Osteocyte (in vitro differentiated cells): Measurements from ENCODE around the gene BICRAL. TPM values are rescaled to one million over a fixed set of nuclear protein-coding genes. Genes with fewer than 3 reads are reported as not detected.

Experiments used
- DNase-seq: peaks from one replicate; pipeline ENCODE4 v3.0.0; 2021; ENCODE audit warnings: mixed read lengths; ENCODE audit not compliant: unreplicated experiment; ENCODE audit errors: extremely low spot score
- H3K27ac Mint-ChIP-seq: one replicate; pipeline ENCODE4 v1.8.0; 2021; ENCODE audit warnings: mild to moderate bottlenecking, mixed read lengths; ENCODE audit not compliant: unreplicated experiment
- H3K27me3 Mint-ChIP-seq: one replicate; pipeline ENCODE4 v1.8.0; 2021; ENCODE audit warnings: mixed read lengths; ENCODE audit not compliant: unreplicated experiment
- H3K36me3 Mint-ChIP-seq: one replicate; pipeline ENCODE4 v1.8.0; 2021; ENCODE audit warnings: mixed read lengths; ENCODE audit not compliant: unreplicated experiment
- H3K4me1 Mint-ChIP-seq: one replicate; pipeline ENCODE4 v1.8.0; 2021; ENCODE audit warnings: mixed read lengths; ENCODE audit not compliant: unreplicated experiment
- H3K4me3 Mint-ChIP-seq: one replicate; pipeline ENCODE4 v1.8.0; 2021; ENCODE audit warnings: mild to moderate bottlenecking, moderate library complexity, mixed read lengths; ENCODE audit not compliant: unreplicated experiment
- H3K9me3 Mint-ChIP-seq: one replicate; pipeline ENCODE4 v1.8.0; 2021; ENCODE audit warnings: mixed read lengths; ENCODE audit not compliant: unreplicated experiment
- total RNA-seq: library from RNA; stranded (reverse); gene quantifications from 2 replicates; pipeline ENCODE4 v1.2.1, GENCODE V29; 2021
- TF ChIP-seq, protein P1 (sequence below): fragments of 200-600 bp; sonication (generic); IDR thresholded peaks from 2 replicates; pipeline ENCODE4 v1.5.0; 2021; ENCODE audit warnings: antibody characterized with exemption, mild to moderate bottlenecking, moderate library complexity

BICRAL gene
- total RNA-seq, 1 donor from 2014 or later, result 12.7 TPM

DNA sequence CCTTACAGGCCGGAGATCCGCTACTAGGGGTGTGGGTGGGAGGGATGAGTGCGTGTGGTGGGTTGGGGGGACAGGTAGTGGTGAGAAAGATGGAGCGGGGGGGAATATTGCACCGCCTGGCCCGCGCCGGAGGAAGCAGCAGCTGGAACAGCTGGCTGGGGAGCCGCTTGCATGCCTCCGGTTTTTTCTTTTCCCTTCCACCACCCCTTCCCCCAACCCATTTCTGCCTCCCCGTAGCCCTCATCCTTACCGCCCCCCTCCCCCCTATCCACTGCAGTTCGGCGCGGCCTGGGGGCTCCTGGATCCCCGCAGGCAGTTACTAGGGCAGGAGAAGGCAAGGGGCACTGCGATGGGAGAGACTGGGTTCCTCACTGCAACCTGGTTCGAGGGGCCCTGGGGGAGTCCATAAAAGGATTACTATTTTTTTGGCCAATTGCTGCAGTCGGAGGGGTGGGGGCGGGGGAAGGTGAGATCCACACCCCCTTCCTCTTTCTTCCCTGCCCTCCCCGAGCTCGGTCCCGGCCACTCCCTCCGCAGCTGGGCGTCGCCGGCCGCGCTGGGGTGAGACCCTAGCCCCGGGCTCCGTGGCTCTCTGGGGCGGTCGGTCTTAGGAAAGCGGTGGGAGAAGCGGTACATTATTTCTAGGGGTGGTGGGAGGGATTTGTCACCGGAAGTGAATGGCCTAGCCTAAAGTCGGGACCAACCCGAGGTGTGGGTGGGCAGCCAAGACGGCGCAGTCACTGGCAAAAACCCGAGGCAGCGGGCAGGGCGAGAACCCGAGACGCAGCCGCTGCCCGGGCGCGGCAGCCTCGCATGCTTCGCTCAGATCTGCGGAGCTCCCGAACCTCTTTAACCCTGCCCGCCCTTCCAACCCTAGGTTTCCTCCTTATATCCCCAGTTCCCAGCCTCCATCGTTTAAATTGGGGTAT lies 35.1 kb upstream of the BICRAL start:
- peak; percentile 96 for DNase-seq
- peaks cover 3% of the 10 kb centered on the region for H3K36me3 Mint-ChIP-seq
- peaks cover 37% of the 10 kb centered on the region for H3K4me1 Mint-ChIP-seq
- peak overlapping the region; percentile 88 for H3K27ac Mint-ChIP-seq
- TF ChIP-seq, protein P1, sequence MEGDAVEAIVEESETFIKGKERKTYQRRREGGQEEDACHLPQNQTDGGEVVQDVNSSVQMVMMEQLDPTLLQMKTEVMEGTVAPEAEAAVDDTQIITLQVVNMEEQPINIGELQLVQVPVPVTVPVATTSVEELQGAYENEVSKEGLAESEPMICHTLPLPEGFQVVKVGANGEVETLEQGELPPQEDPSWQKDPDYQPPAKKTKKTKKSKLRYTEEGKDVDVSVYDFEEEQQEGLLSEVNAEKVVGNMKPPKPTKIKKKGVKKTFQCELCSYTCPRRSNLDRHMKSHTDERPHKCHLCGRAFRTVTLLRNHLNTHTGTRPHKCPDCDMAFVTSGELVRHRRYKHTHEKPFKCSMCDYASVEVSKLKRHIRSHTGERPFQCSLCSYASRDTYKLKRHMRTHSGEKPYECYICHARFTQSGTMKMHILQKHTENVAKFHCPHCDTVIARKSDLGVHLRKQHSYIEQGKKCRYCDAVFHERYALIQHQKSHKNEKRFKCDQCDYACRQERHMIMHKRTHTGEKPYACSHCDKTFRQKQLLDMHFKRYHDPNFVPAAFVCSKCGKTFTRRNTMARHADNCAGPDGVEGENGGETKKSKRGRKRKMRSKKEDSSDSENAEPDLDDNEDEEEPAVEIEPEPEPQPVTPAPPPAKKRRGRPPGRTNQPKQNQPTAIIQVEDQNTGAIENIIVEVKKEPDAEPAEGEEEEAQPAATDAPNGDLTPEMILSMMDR, result no peak
- H3K4me3 Mint-ChIP-seq, result peak overlapping the region; percentile 100
- H3K9me3 Mint-ChIP-seq, result no peaks in the 10 kb centered on the region
- H3K27me3 Mint-ChIP-seq, result no peaks in the 10 kb centered on the region

DNA sequence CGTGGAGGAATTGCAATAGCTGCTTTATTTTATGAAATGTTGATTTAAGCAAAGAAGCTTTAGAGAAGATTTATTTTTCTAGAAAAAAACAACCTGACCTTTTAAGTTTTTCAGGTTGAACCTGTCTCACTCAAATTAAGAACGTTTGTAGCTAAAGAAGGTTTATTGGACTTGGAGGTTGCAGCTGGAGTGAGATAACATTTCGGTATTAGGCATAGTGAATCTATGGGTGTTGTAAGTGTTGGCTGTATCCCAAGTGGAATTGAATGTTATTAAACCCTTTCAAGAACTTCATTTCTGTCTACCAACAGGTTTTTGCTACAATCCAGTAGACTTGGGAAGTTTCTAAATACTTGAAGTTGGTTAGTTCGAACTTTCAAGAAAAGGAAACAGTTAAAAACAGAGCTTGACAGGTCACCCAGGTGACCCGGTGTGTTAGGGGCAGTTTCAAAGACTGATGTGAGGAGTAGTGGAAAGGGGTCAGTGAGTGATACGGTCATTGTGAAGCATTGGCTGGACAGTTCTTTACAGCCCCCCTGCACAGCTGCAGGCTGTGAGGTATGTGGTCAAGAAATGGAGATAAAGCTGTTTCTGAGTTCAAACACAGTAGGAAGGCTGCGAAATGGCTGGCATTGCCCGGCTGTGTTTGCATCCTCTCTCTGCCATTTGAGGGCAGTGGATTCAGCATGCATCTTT lies 33.5 kb upstream of the BICRAL start:
- no peak for DNase-seq
- Mint-ChIP-seq H3K27ac (peak overlapping the region; percentile 88), H3K27me3 (no peaks in the 10 kb centered on the region), H3K4me3 (peak overlapping the region; percentile 100), H3K9me3 (no peaks in the 10 kb centered on the region), H3K36me3 (peaks cover 3% of the 10 kb centered on the region), H3K4me1 (peaks cover 35% of the 10 kb centered on the region)
- TF ChIP-seq, protein P1, result no peak

- no peak for DNase-seq
- H3K27me3 Mint-ChIP-seq, result no peaks in the 10 kb centered on the region
- TF ChIP-seq, protein P1, result no peak
- peaks cover 2% of the 10 kb centered on the region for H3K36me3 Mint-ChIP-seq
- H3K27ac Mint-ChIP-seq, result peak overlapping the region; percentile 41
- H3K4me3 Mint-ChIP-seq, result no peak overlapping the region
- no peaks in the 10 kb centered on the region for H3K9me3 Mint-ChIP-seq
- peaks cover 23% of the 10 kb centered on the region for H3K4me1 Mint-ChIP-seq
Measured at GRCh38 chr6:42751055-42751454, 30.8 kb upstream of the BICRAL start.

- Mint-ChIP-seq H3K9me3 (no peaks in the 10 kb centered on the region), H3K4me1 (peaks cover 5% of the 10 kb centered on the region), H3K27me3 (no peaks in the 10 kb centered on the region), H3K27ac (no peak overlapping the region), H3K36me3 (peaks cover 13% of the 10 kb centered on the region), H3K4me3 (no peak overlapping the region)
- DNase-seq, result no peak
- TF ChIP-seq, protein P1, result no peak
Measured at GRCh38 chr6:42754759-42755158, 27.1 kb upstream of the BICRAL start.

DNA sequence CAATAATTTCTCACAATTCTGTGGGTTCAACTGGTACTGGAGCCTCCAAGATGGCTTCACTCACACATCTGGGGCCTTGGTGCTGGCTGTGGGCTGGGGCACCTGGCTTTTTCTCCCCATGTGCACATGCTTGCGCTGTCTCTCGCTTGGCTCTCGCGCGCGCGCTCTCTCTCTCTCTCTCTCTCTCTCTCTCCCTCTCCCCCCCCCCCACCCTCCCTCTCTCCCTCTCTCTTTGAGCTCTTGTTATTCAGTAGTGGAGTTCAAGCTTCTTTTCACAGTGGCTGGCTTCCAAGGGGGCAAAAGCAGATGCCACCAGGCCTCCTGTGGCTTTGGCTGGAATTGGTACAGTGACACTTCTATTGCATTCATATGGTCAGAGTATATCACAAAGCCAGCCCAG lies 25.1 kb upstream of the BICRAL start:
- DNase-seq, result no peak
- Mint-ChIP-seq H3K9me3 (no peaks in the 10 kb centered on the region), H3K4me1 (no peaks in the 10 kb centered on the region), H3K36me3 (peaks cover 13% of the 10 kb centered on the region), H3K27ac (no peak overlapping the region), H3K27me3 (no peaks in the 10 kb centered on the region), H3K4me3 (no peak overlapping the region)
- TF ChIP-seq, protein P1, result no peak
